GM19193 (cell line): ENCODE data around the gene C3.

Experiments
- POLR2A ChIP-seq: IDR thresholded peaks from 4 replicates; pipeline ENCODE4 v1.6.1; 2011; ENCODE audit not compliant: insufficient read depth, insufficient read length; ENCODE audit errors: extremely low read depth

The C3 gene

GRCh38 chr19:6696239-6696820, 24.1 kb downstream of the C3 start:
- TF ChIP-seq POLR2A, result no peak

- TF ChIP-seq POLR2A, result no peak
Measured at GRCh38 chr19:6694147-6694815, 26.2 kb downstream of the C3 start.

- TF ChIP-seq POLR2A, result no peak
Measured at GRCh38 chr19:6693681-6694080, 26.8 kb downstream of the C3 start.

- no peak for TF ChIP-seq POLR2A
Measured at GRCh38 chr19:6693056-6693471, 27.4 kb downstream of the C3 start.

GRCh38 chr19:6692027-6692426, 28.4 kb downstream of the C3 start:
- no peak for TF ChIP-seq POLR2A

- TF ChIP-seq POLR2A, result no peak
Measured at GRCh38 chr19:6691342-6691741, 29.1 kb downstream of the C3 start.

GRCh38 chr19:6690160-6690885, 30.1 kb downstream of the C3 start:
- no peak for TF ChIP-seq POLR2A

- TF ChIP-seq POLR2A, result no peak
Measured at GRCh38 chr19:6687114-6687513, 33.3 kb downstream of the C3 start.

- no peak for TF ChIP-seq POLR2A
Measured at GRCh38 chr19:6686628-6686975, 33.8 kb downstream of the C3 start.

GRCh38 chr19:6685962-6686627, 34.4 kb downstream of the C3 start:
- no peak for TF ChIP-seq POLR2A

GRCh38 chr19:6685482-6685881, 35.0 kb downstream of the C3 start:
- no peak for TF ChIP-seq POLR2A

GRCh38 chr19:6683971-6684370, 36.5 kb downstream of the C3 start:
- no peak for TF ChIP-seq POLR2A

GRCh38 chr19:6682607-6683128, 37.8 kb downstream of the C3 start:
- no peak for TF ChIP-seq POLR2A

- no peak for TF ChIP-seq POLR2A
Measured at GRCh38 chr19:6680141-6680540, 40.3 kb downstream of the C3 start.

GRCh38 chr19:6679139-6679538, 41.3 kb downstream of the C3 start:
- TF ChIP-seq POLR2A, result no peak
